NOMO-1 (cell line): Measurements from ENCODE around the gene ERICH3.

Experiments used
- DNase-seq, 2 experiments: peaks; one replicate each; lab custom pipeline; 2025; ENCODE audit not compliant: unreplicated experiment in 2 of 2; lab: John Stamatoyannopoulos, UW

ERICH3 gene, protein sequence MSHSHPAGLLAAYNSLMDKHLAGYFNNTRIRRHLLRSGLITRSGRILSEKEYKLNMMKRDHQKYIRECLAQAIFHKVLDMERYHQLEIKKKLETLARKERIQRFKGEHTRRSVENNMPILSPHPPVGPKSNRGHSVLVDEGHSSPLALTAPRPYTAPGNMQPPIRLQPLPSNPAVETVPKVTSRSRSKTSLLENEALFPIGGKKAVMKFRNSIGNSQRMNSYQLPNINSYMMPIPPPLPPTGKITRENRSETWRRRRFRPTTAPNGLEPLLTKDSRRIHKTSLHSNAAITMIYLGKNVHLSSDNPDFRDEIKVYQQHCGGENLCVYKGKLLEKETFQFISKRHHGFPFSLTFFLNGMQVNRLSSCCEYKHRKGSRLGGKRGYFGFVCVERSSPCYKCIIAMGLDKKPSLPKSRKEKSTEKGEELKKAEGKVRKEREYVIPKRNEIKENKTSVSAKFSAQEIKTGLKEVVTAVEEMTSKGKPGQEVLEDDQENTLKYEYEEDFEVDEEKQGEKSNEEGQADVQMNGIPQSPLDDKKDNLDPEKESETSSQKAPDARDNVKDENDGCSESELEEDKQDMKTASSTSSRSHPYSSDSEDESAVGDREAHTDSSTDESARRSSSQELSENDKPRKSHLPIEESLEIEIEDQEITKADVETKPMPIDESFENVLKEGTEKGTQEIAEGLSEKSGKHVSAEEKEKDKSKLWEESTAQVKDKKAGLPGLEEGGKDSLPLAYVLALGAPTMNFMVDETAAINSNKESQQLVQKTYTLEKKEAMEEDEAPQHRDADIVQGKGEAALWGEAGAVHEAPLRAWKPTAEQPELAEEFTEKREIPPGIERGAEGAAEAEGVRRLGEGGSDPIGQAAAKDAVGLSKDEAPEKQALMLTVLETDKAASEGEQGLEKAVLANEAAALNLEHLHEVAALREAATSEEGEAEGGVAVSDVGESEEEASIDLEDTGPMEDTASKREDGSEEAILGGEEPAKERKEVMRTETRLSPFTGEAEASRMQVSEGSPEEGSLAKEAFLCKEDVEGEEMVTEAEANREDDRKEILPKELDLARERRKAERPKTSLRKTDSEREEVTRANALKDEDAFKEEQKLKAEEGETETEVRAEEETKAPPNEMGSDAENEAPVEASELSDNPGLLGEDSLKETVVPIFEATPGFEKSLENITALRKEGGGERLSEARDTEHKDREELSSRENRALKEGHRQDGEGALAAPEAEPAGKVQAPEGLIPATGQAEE (N-terminal part only)

DNA sequence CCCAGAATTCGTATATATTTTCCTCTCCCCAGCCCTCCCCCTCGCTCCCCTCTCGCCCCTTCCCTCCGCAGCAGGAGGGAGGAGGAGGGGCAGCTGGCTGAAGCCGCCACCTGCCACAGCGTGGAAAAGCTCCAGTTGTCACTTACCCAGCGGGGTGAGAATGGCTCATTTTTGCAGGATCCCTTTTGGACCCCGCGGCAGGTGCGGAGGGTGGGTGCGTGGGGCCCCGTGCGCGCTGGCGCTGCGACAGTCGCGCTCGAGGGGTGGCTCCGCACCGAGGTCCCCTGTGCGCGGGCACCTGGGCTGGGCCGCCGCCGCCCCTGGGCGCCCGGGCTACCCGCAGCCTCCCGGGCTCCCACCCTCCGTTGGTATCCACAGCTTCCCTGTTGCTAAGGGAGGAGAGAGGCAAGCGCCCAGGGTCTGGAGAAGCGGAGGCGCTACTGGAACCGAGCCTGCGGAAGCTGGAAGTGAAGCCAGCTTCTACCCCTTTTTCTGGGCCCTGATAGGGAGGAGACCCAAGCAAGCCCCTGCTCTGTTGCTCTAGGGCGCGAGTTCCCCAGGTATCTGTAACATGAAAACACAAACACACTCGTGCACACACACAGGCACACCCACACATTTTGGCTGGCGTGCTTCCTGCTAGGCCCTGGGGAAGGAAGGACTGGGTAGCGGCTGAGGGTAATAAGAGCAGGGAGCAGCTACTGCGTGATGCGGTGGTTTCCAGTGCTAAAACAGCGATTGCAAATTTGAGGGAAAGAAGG is at the start of gene ERICH3:
Gene ERICH3, minus strand, starts transcription at position 442 of the 761 bp plus-strand sequence. Its CDS starts 273 bp downstream, at position 169.
- no peak for DNase-seq

DNA sequence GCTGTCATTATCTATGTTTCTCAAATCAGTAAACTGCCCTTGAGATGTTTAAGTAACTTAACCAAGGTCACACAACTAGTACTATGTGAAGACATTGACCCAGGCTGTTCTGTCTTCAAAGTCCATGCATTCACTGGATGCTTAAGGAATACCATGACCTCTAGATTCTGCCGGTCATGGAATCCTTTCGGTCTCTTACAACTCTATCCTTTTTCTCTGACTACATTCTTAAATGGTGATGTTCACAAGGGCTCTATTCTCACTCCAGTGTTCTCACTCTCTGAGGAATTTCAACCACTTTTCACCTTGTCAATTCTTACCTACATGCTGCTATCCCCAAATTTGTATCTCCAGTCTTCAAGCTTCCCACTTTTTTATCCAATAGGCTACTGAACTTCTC is 44.0 kb upstream of the ERICH3 start:
- no peak for DNase-seq

DNA sequence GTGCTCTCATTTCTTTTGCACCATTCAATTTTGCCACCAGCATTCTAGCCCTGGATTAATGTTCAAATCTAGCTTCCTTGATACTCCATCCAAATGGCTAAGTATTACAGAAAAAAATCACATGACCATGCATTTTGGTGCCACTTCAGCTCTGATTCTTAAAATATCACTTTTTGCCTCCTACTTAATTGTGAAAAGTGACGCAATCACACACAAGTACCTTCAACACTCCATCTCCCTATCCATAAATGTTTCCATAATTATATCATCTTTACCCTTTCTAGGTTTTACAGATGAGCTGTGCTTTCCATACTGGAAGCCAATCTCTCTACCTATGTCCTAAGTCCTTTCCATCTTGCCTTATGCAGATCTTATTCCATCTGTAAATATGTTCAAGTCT is 43.2 kb upstream of the ERICH3 start:
- no peak for DNase-seq

DNA sequence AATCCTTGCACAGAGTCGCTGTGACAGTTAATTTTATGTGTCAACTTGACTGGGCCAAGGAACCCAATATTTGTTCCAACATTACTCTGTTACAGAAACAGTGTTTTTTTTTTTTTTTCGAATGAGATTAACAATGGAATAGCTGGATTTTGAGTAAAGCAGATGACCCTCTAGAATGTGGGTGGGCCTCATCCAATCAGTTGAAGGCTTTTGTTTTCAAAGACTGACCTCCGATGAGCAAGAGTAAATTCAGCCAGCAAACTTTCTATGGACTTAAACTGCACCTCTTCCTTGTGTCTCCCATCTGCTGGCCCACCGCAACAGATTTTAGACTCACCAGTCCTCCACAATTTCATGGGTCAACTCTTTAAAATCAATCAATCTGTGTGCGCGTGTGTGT is 42.2 kb upstream of the ERICH3 start:
- no peak for DNase-seq

DNA sequence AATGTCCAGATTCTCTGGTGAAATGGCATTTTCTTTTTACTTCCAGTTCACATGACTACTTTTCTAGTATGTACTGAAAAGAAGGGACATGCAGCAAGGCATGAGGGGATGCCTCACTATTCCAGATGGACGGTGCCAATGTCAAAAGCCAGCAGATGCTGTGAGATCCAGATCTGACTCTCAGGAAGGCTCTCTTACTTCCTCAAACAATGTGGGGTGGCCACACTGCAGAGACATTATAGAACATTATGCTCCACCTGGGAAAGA is 41.6 kb upstream of the ERICH3 start:
- DNase-seq = no peak

DNA sequence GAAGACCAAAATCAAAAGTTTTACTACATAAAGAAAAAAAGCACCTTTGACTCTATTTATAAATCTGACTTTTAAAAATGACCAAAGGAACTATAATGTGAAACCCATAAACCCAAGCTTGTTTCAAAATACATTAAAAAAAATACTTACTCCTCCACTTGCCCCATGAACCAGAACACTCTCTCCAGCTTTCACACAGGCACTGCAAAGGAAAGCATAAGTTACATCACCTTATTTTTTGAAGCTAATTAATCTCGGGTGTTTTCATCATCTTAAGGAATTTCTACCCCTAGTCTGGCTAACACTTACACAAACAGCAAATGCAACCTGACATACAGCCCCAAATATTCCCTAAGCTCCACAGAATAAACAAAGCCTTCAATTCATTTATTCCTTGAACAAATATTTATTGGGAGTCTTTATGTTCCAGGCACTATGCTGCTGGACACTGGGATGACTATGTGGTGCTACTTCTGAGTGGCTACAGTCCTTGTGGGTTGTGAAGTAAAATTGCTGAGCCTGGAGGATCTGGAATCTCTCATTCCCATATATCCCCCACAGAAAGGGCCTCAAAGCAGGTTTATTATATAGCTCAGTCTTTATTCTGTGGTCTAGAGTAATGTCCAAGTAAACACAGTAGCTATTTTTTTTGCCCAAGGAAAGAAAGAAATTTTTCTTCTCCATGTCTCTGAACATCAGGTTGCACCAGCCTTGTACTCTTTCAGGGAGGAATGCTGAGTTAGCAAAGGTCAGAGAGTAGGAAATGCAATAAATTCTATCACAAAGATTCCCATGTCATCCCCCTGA is 41.0 kb upstream of the ERICH3 start:
- DNase-seq = no peak

DNA sequence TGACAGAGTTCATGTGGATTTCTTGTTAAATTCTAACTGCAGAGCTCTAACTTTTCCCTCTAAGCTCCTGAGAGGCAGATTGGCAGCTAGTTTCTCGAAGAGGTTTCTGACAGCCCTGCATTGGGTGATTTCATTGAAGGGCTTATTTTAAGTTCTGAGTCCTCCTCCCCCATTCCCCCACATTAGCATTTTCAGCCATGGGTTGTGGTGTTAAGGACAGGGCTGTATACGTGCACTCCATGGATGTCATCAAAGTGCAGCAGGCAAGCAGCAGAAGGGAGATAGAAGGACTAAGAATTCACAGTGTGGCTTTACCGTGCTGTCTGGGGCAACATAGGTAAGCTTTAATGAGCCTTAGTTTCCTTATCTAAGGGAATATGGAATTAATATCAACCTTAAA is 40.3 kb upstream of the ERICH3 start:
- no peak for DNase-seq

DNA sequence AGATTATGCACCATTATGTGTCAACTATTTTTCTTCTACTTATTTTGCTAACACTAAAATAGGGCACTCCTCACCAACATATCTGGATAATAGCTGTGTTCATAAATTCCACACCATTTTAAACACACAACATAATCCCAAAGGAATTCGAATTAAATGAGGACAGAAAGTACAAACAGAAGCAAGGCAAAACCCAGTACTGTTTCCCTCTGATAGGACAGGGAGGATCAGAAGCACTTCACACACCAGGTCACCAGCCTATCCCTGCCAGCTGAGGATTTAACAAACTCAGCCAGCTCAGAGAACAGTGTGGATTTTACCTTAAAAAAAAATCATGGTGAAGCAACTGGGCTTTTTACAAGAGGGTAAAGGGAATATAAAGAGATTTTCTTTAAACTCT is 39.3 kb upstream of the ERICH3 start:
- DNase-seq = no peak

DNA sequence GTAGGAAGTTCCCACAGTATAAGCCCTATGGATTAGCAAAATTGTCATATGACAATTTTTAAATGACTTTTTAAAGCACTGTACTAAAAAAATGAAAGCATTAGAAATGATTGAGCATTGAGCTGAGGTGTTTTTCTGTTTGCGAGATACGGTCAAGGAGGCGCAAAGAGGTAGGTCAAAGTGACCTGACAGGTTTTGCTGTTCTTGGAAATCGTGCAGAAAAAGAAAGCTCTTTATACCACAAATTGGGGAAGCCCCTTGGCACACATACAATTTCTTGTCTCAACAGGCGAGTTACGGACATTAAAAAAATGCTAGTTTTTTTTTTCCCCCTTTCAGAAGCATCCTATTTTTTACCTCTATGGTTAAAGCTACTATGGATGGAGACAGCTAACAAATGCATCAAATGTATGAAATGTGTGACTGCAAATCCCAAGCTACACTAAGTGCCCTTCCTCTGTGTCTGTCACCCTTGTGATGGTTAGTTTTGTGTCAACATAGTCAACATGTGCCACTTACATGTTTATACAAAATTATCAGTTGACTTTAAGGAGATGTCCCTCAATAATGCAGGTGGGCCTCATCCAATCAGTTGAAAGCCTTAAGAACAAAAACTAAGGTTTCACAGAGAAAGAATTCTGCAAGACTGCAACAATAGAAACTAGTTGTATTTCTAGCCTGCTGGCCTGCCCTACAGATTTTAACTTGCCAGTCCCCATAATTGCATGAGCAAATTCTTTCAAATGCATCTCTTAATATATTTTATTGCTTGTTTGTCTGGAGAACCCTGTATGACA is 30.0 kb upstream of the ERICH3 start:
- DNase-seq = no peak

DNA sequence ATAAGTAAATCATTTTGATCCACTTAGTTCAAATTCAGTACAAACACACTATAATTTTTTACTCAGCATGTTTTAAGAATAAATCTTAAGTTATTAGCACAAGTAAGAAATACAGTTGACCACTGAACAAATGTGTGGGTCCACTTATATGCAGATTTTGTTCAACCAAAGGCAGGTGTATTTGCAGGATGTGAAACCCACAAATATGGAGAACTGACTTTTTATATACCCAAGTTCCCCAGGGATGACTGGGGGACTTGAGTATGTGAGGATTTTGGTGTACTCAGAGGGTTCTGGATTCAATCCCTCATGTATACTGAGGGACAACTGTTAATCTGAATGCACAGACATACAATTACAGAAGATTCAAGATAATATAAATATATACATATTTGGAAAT is 25.7 kb upstream of the ERICH3 start:
- no peak for DNase-seq

DNA sequence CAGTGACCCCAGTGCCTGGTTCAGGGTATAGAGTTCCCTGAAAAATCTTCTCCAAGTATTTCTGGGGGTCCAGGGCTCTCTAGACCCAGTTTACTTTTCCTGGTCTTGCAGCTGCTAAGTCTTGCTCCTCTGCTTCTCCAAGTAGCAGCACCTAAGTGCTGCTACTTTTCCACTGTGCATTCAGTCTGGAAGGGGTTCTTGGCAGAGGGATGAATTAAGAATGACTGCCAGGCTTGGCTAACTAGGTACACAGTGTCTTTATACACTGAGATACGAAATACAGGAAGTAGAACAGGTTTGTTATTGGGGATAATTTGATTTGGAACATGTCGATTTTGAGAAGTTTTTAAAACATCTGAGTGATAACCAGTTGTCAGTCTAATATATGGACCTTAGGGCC is 24.2 kb upstream of the ERICH3 start:
- no peak for DNase-seq

DNA sequence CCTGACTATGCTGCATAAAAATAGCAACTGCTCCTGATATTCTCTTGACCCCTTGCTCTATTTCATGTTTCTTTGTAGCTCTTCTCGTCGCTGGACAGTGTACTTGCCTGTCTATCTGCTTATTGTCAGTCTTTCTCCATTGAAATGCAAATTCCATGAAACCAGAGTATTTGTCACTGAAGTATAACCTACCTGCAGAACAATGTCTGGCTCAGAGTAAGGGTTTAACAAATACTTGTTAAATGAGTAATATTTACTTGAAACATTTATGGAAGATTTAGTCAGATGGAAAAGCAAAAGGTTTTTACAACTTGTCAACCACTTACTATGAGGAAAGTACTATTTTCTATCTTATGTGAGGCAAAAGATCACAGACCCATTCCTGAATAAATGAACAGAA is 19.9 kb upstream of the ERICH3 start:
- DNase-seq = no peak

DNA sequence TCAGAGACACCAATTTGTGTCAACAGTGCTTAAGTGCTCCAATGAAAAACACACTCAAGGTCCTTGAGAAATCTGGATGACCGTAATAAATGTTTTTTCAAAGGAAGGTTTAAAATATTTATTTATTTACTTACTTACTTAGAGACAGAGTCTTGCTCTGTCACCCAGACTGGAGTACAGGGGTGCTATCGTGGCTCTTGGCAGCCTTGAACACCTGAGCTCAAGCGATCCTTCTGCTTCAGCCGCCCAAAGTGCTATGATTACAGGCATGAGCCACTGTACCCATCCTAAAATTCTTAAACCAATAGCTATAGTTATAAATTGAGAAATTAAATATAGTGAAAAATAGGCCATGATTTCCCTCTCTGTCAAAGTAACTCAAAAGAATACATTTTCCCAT is 17.3 kb upstream of the ERICH3 start:
- DNase-seq = no peak

DNA sequence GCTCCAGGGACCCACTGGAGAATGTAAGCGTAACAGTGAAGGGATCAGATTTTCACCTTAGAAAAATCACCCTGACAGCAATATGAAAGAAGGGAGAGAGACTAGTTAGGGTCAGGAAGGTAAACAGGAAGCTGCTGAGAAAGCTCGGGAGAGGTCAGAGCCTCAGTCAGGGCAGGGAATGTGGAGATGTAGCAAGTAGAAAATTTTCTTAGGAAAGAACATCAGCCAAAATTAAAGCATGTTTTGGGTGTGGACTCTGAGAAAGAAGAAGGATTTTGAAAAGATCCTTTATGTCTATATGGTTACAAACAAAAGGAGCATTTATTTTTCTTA is 16.7 kb upstream of the ERICH3 start:
- DNase-seq = no peak

DNA sequence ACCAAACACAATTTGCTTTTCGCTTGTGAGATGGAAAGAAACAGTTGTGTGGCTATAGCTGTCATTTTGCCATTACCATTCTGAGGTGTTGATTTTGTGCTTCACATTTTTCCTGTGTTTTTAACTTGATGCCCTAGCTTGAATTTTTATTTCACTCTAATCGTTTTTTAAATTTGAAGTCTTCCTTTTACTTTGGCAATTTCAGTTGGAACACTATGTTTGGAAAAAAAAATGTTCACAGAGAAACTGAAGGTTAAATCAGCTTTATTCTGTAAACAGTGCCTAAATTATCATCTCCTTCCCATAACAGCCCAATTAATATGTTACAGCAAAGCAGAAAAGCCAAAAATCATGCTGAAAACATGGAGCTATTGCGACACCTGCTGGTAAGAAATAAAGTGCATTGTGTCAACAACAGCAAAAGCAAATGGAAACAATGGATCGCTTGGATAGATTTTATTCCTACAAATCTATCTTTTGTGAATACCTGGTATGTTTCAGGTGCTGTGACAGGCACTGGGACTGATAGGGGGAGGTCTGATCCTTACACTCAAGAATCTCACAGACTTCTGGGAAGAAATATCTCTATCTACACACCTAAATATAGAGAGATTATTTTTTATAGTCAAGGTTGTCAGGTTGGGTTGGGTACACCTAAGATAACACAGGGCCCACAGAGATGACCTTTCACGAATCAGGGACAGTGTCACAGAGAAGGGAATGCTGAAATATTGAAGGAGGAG is 16.2 kb upstream of the ERICH3 start:
- DNase-seq = peak; percentile 9 to 44

DNA sequence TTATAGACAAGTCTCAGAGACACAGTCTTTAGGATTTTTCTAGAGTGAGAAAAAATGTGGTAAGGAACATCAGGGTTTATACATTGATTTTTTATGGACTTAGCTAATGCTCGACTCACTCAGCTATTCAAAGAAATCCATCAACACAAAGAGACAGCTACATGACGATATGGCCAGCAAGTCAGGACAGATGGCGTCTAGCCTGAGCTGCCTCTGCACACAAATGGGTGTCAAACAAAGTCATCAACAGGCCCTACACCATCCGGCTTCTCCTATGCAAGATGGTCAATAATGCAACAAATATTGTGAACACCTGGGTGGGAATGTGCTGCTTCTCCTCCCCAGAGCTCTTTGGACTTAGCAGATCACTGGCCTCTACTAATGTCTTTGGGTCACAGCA is 13.3 kb upstream of the ERICH3 start:
- no peak for DNase-seq

DNA sequence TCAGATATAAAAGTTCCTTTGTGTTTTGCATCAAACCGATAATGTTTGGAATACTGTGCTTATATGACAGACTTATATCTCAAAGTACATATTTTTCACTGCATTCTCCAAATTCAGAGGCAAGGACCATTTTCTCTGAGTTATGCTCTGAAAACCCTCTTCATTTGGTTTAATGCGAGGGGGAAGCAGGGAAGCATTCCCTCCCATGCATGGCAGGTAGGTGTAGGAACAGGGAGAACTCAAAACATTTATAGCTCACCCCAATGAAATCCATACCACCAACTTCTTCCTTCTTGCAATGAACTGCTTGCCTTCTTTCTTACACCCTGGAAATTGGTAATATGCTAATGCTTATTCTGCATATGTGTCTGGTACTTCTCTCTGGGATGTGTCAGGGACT is 10.7 kb upstream of the ERICH3 start:
- no peak for DNase-seq

DNA sequence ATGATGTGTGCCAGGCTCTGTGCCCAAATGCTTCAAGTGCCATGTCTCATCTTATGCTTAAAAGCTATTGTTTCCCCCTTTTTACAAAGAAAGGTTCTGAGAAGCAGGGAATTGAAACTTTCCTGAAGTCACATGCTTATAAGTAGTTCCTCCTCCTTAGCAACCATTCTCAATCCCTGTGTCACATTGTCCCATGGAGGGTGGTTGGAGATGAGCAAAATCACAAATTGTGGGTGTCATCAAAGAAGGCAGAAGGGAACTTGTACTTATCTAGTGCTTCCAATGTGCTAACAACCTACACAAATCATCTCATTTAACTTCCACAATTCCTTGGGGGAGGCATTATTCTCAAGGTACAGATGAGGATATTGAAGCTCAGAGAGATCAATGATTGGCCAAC is 10.1 kb upstream of the ERICH3 start:
- DNase-seq = no peak

DNA sequence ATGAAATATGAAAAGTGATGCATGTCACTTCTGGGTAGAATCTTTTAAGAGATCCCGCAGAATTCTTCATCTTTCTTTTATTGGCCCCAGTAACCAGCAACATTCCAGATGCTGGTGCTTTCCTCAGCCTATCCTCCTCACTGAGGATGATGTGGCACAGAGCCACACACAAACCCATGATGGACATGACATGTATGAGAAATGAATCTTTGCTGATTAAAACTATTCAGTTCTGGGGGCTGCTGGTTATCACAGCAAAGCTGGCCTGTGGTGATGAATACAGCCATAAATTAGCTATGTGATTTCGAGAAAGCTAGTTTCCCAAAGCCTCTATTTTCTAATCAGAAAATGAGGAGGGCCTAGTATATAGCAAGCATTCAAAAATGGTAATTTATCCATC is 8.3 kb upstream of the ERICH3 start:
- no peak for DNase-seq
